Skin epidermis (tissue), 12 donors: ENCODE data around the gene CHTF18.
A peak's percentile ranks its signal among the peaks of the same experiment; 100 is the strongest.
"Not testable (repeated sequence)": the region's sequence is repeated elsewhere in the genome, so short reads cannot be mapped to it uniquely, and the experiment has no call there.

Source experiments
- H3K27ac ChIP-seq, 21 experiments: fragments of 200-600 bp; sonication (generic) in 11 of 21; one replicate each; pipeline ENCODE4 v1.5.0; 2020; ENCODE audit warnings: mild to moderate bottlenecking in 3 of 21, inconsistent platforms in 2 of 21, moderate library complexity in 2 of 21
- H3K4me3 ChIP-seq, 7 experiments: fragments of 200-600 bp; sonication (generic) in 2 of 7; one replicate each; pipeline ENCODE4 v1.5.0; 2020; ENCODE audit warnings: inconsistent platforms in 2 of 7, mild to moderate bottlenecking in 2 of 7, moderate library complexity in 1 of 7

The CHTF18 gene

GRCh38 chr16:770411-770810 is 18.0 kb upstream of the CHTF18 start:
- Histone ChIP-seq H3K27ac (no peak overlapping the region), H3K4me3 (no peak overlapping the region)

- no peak overlapping the region for H3K4me3 ChIP-seq
- no peak overlapping the region for H3K27ac ChIP-seq
These were observed 15.5 kb upstream of the CHTF18 start for GRCh38 chr16:772959-773358.

- Histone ChIP-seq H3K27ac (no peak overlapping the region), H3K4me3 (no peak overlapping the region)
These were observed 14.1 kb upstream of the CHTF18 start for GRCh38 chr16:774086-775001.

GRCh38 chr16:775236-775796 is 13.1 kb upstream of the CHTF18 start:
- Histone ChIP-seq H3K27ac (no peak overlapping the region), H3K4me3 (no peak overlapping the region)

GRCh38 chr16:776298-776697 is 12.1 kb upstream of the CHTF18 start:
- H3K27ac ChIP-seq, H3K4me3 ChIP-seq: not testable (repeated sequence)

GRCh38 chr16:776824-777223 is 11.6 kb upstream of the CHTF18 start:
- Histone ChIP-seq H3K27ac (no peak overlapping the region), H3K4me3 (no peak overlapping the region)

- Histone ChIP-seq H3K27ac (no peak overlapping the region), H3K4me3 (no peak overlapping the region)
These were observed 10.6 kb upstream of the CHTF18 start for GRCh38 chr16:777826-778225.

GRCh38 chr16:778447-778846 is 10.0 kb upstream of the CHTF18 start:
- Histone ChIP-seq H3K4me3 (no peak overlapping the region), H3K27ac (no peak overlapping the region)

- H3K4me3 ChIP-seq: no peak overlapping the region
- H3K27ac ChIP-seq: no peak overlapping the region
These were observed 9.4 kb upstream of the CHTF18 start for GRCh38 chr16:778909-779527.

- H3K27ac ChIP-seq: no peak overlapping the region
- no peak overlapping the region for H3K4me3 ChIP-seq
These were observed 8.9 kb upstream of the CHTF18 start for GRCh38 chr16:779561-779960.

GRCh38 chr16:780296-780695 is 8.1 kb upstream of the CHTF18 start:
- Histone ChIP-seq H3K27ac (no peak overlapping the region), H3K4me3 (no peak overlapping the region)

- Histone ChIP-seq H3K4me3 (no peak overlapping the region), H3K27ac (peak overlapping the region in 1 of 21 experiments; percentile 47)
These were observed 6.9 kb upstream of the CHTF18 start for GRCh38 chr16:781346-782010.

GRCh38 chr16:782258-782657 is 6.2 kb upstream of the CHTF18 start:
- Histone ChIP-seq H3K4me3 (no peak overlapping the region), H3K27ac (peak overlapping the region in 1 of 21 experiments; percentile 47)

- H3K4me3 ChIP-seq: no peak overlapping the region
- peak overlapping the region in 3 of 21 experiments; percentile 24 to 56 (median 33) for H3K27ac ChIP-seq
These were observed 5.5 kb upstream of the CHTF18 start for GRCh38 chr16:782766-783403.

GRCh38 chr16:783404-784161 is 4.8 kb upstream of the CHTF18 start:
- Histone ChIP-seq H3K4me3 (no peak overlapping the region), H3K27ac (peak overlapping the region in 3 of 21 experiments; percentile 24 to 56 (median 33))

GRCh38 chr16:784431-784830 is 4.0 kb upstream of the CHTF18 start:
- Histone ChIP-seq H3K4me3 (no peak overlapping the region), H3K27ac (no peak overlapping the region)

- Histone ChIP-seq H3K4me3 (no peak overlapping the region), H3K27ac (no peak overlapping the region)
These were observed 2.6 kb upstream of the CHTF18 start for GRCh38 chr16:785563-786535.
